H1 (cell line): ENCODE measurements around the gene PLXNA4. TPM values are rescaled to one million over a fixed set of nuclear protein-coding genes. Genes with fewer than 3 reads are reported as not detected.

Experiments used
- CTCF ChIA-PET: fragments of 300-600 bp; sonication (Branson Sonifier 250); formaldehyde crosslinking; loops from one replicate; lab custom pipeline; 2021; ENCODE audit not compliant: partially characterized antibody; lab: Charles Lee
- POLR2A ChIA-PET: fragments of 300-600 bp; sonication (Branson Sonifier 250); formaldehyde crosslinking; loops from one replicate; lab custom pipeline; 2021; ENCODE audit warnings: inconsistent platforms; ENCODE audit not compliant: partially characterized antibody; lab: Charles Lee
- DNase-seq, 2 experiments: peaks; one replicate each; pipeline versions ENCODE4 v3.0.0 to v3.0.0-alpha.2; 2010 to 2022; ENCODE audit warnings: low spot score in 2 of 2, low read depth in 1 of 2, mixed read lengths in 1 of 2
- FAIRE-seq: peaks from 2 replicates; lab custom pipeline; 2011; peaks lifted over from hg19 to GRCh38; lab: Jason Lieb, UNC
- H2AFZ ChIP-seq: 2 replicates; pipeline ENCODE4 v1.8.1; 2012; ENCODE audit warnings: low read length, inconsistent platforms
- H2AK5ac ChIP-seq: 2 replicates; pipeline ENCODE4 v1.6.1; 2013; ENCODE audit warnings: low read depth, low read length
- H2BK120ac ChIP-seq: replicated peaks from 2 replicates; pipeline ENCODE3; 2013; ENCODE audit warnings: low read depth, low read length, inconsistent platforms
- H2BK12ac ChIP-seq: 2 replicates; pipeline ENCODE4 v1.6.1; 2013; ENCODE audit warnings: low read depth, low read length
- H2BK15ac ChIP-seq: 2 replicates; pipeline ENCODE4 v1.6.1; 2013; ENCODE audit warnings: low read length
- H2BK20ac ChIP-seq: 2 replicates; pipeline ENCODE4 v1.6.1; 2013; ENCODE audit warnings: low read length
- H2BK5ac ChIP-seq: 2 replicates; pipeline ENCODE4 v1.6.1; 2013; ENCODE audit warnings: low read depth, low read length
- H3K14ac ChIP-seq: 2 replicates; pipeline ENCODE4 v1.6.1; 2013; ENCODE audit warnings: inconsistent platforms; ENCODE audit not compliant: insufficient read length
- H3K18ac ChIP-seq: 2 replicates; pipeline ENCODE4 v1.6.1; 2013; ENCODE audit warnings: low read length; ENCODE audit errors: extremely low read depth
- H3K23ac ChIP-seq: 2 replicates; pipeline ENCODE4 v1.6.1; 2013; ENCODE audit warnings: inconsistent platforms; ENCODE audit not compliant: insufficient read length
- H3K23me2 ChIP-seq: 2 replicates; pipeline ENCODE4 v1.6.1; 2013; ENCODE audit warnings: low read depth, low read length
- H3K27ac ChIP-seq: 2 replicates; pipeline ENCODE4 v1.6.1; 2011; ENCODE audit warnings: low read depth, low read length, inconsistent platforms
- H3K27me3 ChIP-seq, 4 experiments: replicated peaks in 1 of 4; 1 replicate in 1 of 4; 2 replicates in 3 of 4; pipeline versions ENCODE4 v1.6.1 to v1.8.1; 2011 to 2013; ENCODE audit warnings: low read length in 3 of 4, mild to moderate bottlenecking in 3 of 4, inconsistent platforms in 2 of 4, mixed read lengths in 2 of 4, moderate library complexity in 1 of 4; ENCODE audit not compliant: control insufficient read depth in 3 of 4, insufficient read depth in 3 of 4; ENCODE audit errors: extremely low read depth in 1 of 4
- H3K36me3 ChIP-seq, 4 experiments: 2 replicates each; pipeline versions ENCODE4 v1.6.1 to v1.8.1; 2011 to 2013; ENCODE audit warnings: mild to moderate bottlenecking in 4 of 4, low read length in 3 of 4, moderate library complexity in 2 of 4, control low read depth in 1 of 4, inconsistent platforms in 1 of 4; ENCODE audit not compliant: insufficient read depth in 4 of 4, control insufficient read depth in 2 of 4
- H3K4ac ChIP-seq: replicated peaks from 2 replicates; pipeline ENCODE3; 2013; ENCODE audit warnings: low read length, low read depth, mixed read lengths, inconsistent platforms; ENCODE audit not compliant: insufficient read length
- H3K4me1 ChIP-seq, 4 experiments: replicated peaks in 1 of 4; 1 replicate in 1 of 4; 2 replicates in 3 of 4; pipeline versions ENCODE4 v1.6.1 to v1.8.1; 2011 to 2013; ENCODE audit warnings: low read length in 3 of 4, inconsistent platforms in 2 of 4, mixed read lengths in 1 of 4; ENCODE audit not compliant: insufficient read depth in 4 of 4, control insufficient read depth in 3 of 4
- H3K4me2 ChIP-seq, 2 experiments: 2 replicates each; pipeline versions ENCODE4 v1.6.1 to v1.8.1; 2011 to 2013; ENCODE audit warnings: low read depth in 2 of 2, low read length in 2 of 2, control low read depth in 1 of 2, inconsistent platforms in 1 of 2, mild to moderate bottlenecking in 1 of 2; ENCODE audit not compliant: insufficient read depth in 1 of 2
- H3K4me3 ChIP-seq, 4 experiments: fragments of 200-600, 300-600 bp in 1 of 4; sonication (generic), shearing (Covaris generic), sonication (Bioruptor Twin) in 1 of 4; 2 replicates each; pipeline versions ENCODE4 v1.5.1 to v1.8.1; 2011 to 2016; ENCODE audit warnings: low read length in 4 of 4, low read depth in 3 of 4, control low read depth in 2 of 4, inconsistent platforms in 2 of 4, mild to moderate bottlenecking in 2 of 4, mixed read lengths in 1 of 4, moderate library complexity in 1 of 4; ENCODE audit not compliant: insufficient read depth in 2 of 4; ENCODE audit errors: extremely low read depth in 1 of 4
- H3K56ac ChIP-seq: replicated peaks from 2 replicates; pipeline ENCODE3; 2013; ENCODE audit warnings: low read depth, mild to moderate bottlenecking, mixed read lengths, low read length, inconsistent platforms; ENCODE audit not compliant: insufficient read length
- H3K79me1 ChIP-seq: 2 replicates; pipeline ENCODE4 v1.6.1; 2013; ENCODE audit warnings: low read depth, low read length, control low read depth
- H3K79me2 ChIP-seq, 2 experiments: 2 replicates each; pipeline versions ENCODE4 v1.6.1 to v1.8.1; 2012 to 2013; ENCODE audit warnings: low read length in 2 of 2, mild to moderate bottlenecking in 2 of 2, inconsistent platforms in 1 of 2; ENCODE audit not compliant: insufficient read depth in 2 of 2, control insufficient read depth in 1 of 2
- H3K9ac ChIP-seq, 4 experiments: replicated peaks in 1 of 4; 1 replicate in 1 of 4; 2 replicates in 3 of 4; pipeline versions ENCODE4 v1.6.1 to v1.8.1; 2011 to 2013; ENCODE audit warnings: low read depth in 3 of 4, low read length in 3 of 4, control low read depth in 2 of 4, mild to moderate bottlenecking in 2 of 4, moderate library complexity in 2 of 4, inconsistent platforms in 1 of 4; ENCODE audit errors: extremely low read depth in 1 of 4
- H3K9me3 ChIP-seq, 2 experiments: 2 replicates each; pipeline versions ENCODE4 v1.6.1 to v1.8.1; 2012 to 2013; ENCODE audit warnings: mild to moderate bottlenecking in 2 of 2, moderate library complexity in 2 of 2, control low read depth in 1 of 2, inconsistent platforms in 1 of 2, low read depth in 1 of 2, low read length in 1 of 2, mixed read lengths in 1 of 2; ENCODE audit not compliant: insufficient read depth in 2 of 2
- H4K20me1 ChIP-seq, 2 experiments: replicated peaks in 1 of 2; 2 replicates each; pipeline versions ENCODE3 to v1.8.1; 2011 to 2013; ENCODE audit warnings: inconsistent platforms in 2 of 2, low read length in 2 of 2, mild to moderate bottlenecking in 1 of 2; ENCODE audit not compliant: insufficient read depth in 2 of 2, control insufficient read depth in 1 of 2
- H4K5ac ChIP-seq: 2 replicates; pipeline ENCODE4 v1.6.1; 2013; ENCODE audit warnings: low read length, low read depth, mixed read lengths, inconsistent platforms; ENCODE audit not compliant: insufficient read length
- H4K8ac ChIP-seq: 2 replicates; pipeline ENCODE4 v1.8.0; 2013; ENCODE audit warnings: mild to moderate bottlenecking, moderate library complexity, low read length, inconsistent platforms; ENCODE audit not compliant: insufficient read depth; ENCODE audit errors: extremely low read depth
- H4K91ac ChIP-seq: replicated peaks from 2 replicates; pipeline ENCODE3; 2013; ENCODE audit warnings: low read length, mixed read lengths, inconsistent platforms; ENCODE audit not compliant: insufficient read length
- CEBPB ChIP-seq: IDR thresholded peaks from 2 replicates; pipeline ENCODE4 v1.6.1; 2012; ENCODE audit warnings: low read depth, low read length
- KDM4A ChIP-seq: IDR thresholded peaks from one replicate; pipeline ENCODE4 v1.7.1; 2012; ENCODE audit warnings: low read depth, mild to moderate bottlenecking, moderate library complexity, low read length, inconsistent platforms; ENCODE audit not compliant: severe bottlenecking
- NANOG ChIP-seq: IDR thresholded peaks from 2 replicates; pipeline ENCODE4 v1.6.1; 2011; ENCODE audit warnings: low read length, low read depth, mild to moderate bottlenecking, inconsistent platforms; ENCODE audit not compliant: insufficient read depth, poor library complexity, severe bottlenecking
- POLR2A ChIP-seq, 2 experiments: IDR thresholded peaks; 1 replicate in 1 of 2; 2 replicates in 1 of 2; pipeline ENCODE4 v1.6.1; 2011; ENCODE audit warnings: low read depth in 2 of 2, low read length in 2 of 2, mild to moderate bottlenecking in 2 of 2; ENCODE audit errors: control extremely low read depth in 1 of 2
- POLR2AphosphoS5 ChIP-seq: IDR thresholded peaks from 2 replicates; pipeline ENCODE4 v1.6.1; 2011; ENCODE audit warnings: low read depth, low read length
- RXRA ChIP-seq: IDR thresholded peaks from 2 replicates; pipeline ENCODE4 v1.6.1; 2011; ENCODE audit warnings: low read depth, mild to moderate bottlenecking, low read length, moderate library complexity; ENCODE audit not compliant: insufficient read depth
- SAP30 ChIP-seq: fragments of 300-600 bp; sonication (generic); IDR thresholded peaks from 2 replicates; pipeline ENCODE4 v1.7.1; 2012; ENCODE audit warnings: low read length, moderate library complexity, mild to moderate bottlenecking, inconsistent platforms; ENCODE audit not compliant: insufficient read depth, insufficient replicate concordance
- SIRT6 ChIP-seq: IDR thresholded peaks from one replicate; pipeline ENCODE4 v1.7.1; 2012; ENCODE audit warnings: low read length, inconsistent platforms
- SUZ12 ChIP-seq: fragments of 200-600 bp; sonication (generic); IDR thresholded peaks from 2 replicates; pipeline ENCODE4 v1.6.1; 2012; ENCODE audit warnings: mild to moderate bottlenecking, inconsistent platforms, low read length, moderate library complexity, mixed read lengths
- TBP ChIP-seq: IDR thresholded peaks from 2 replicates; pipeline ENCODE4 v1.6.1; 2011; ENCODE audit warnings: low read depth, low read length, improper control_type of control experiment
- WGBS, 2 experiments: shearing (Covaris generic) in 1 of 2; methylation state at CpG; one replicate each; pipeline versions ENCODE4 v1.1.6 to v1.1.7; 2013 to 2015; ENCODE audit warnings: low lambda C conversion rate in 2 of 2, mixed read lengths in 2 of 2, inconsistent platforms in 1 of 2, low coverage in 1 of 2, missing lambda C conversion rate in 1 of 2; ENCODE audit not compliant: insufficient replicate concordance in 2 of 2, insufficient coverage in 1 of 2, insufficient read length in 1 of 2; ENCODE audit errors: extremely low coverage in 1 of 2, missing lambda C conversion rate in 1 of 2; 5-methylcytosine and 5-hydroxymethylcytosine counted together
- polyA plus RNA-seq, 7 experiments: library from polyadenylated mRNA; depleted of rRNA in 3 of 7; stranded (reverse) in 5 of 7; unstranded in 2 of 7; fragments of >200 nt in 5 of 7; fragments of 200-250 nt in 2 of 7; gene quantifications; 1 replicate in 5 of 7; 2 replicates in 1 of 7; 4 replicates in 1 of 7; pipeline versions ENCODE4 v1.2.1 to v1.2.3, GENCODE V29; 2011 to 2013; ENCODE audit warnings: missing spikeins in 2 of 7, mixed read lengths in 2 of 7
- total RNA-seq: library from RNA; stranded (reverse); fragmentation: NEBNext Ultra II Directional; extraction: Animal tissue kit (Norgen Biotek cat#: 25700); gene quantifications from 2 replicates; pipeline ENCODE4 v1.2.1, GENCODE V29; 2021
- TF ChIP-seq, protein P1 (sequence below): IDR thresholded peaks from 2 replicates; pipeline ENCODE4 v1.6.1; 2012; ENCODE audit warnings: low read length, inconsistent platforms

Gene PLXNA4
- total and polyA plus RNA-seq, 2 of the 8 experiments (the other 6 are each of a cell fraction or from before 2014, with no cell fraction given) = 0.76 to 0.79 TPM

DNA sequence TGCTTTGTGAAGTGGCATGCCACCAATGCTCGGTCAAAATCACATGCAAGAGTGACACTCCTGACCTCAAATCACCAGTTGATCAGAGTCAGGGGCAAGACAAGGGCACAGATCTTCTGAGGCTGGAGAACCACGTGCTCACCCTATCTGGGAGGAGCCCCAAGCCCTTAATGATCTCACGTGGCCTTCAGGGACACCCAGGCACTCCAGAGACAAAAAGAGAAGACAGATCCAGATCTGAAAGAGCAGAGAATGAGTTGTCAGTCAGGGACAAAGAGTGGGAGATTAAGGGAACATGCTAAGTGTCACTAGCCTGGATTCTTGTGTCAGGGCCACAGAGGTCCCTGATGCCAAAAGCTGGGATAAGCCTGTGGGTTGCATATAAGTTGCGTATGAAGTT is 134.3 kb downstream of the PLXNA4 start:
- TF ChIP-seq SUZ12 (no peak), SIRT6 (no peak), RXRA (no peak), NANOG (no peak), TBP (no peak), SAP30 (no peak), CEBPB (no peak), KDM4A (no peak), POLR2A (IDR thresholded peaks at IDR 0.05; ENCODE audit: control extremely low read depth in 1 of 2, low read depth in 2 of 2, low read length in 2 of 2) (no peak), POLR2AphosphoS5 (no peak)
- TF ChIP-seq, protein P1, sequence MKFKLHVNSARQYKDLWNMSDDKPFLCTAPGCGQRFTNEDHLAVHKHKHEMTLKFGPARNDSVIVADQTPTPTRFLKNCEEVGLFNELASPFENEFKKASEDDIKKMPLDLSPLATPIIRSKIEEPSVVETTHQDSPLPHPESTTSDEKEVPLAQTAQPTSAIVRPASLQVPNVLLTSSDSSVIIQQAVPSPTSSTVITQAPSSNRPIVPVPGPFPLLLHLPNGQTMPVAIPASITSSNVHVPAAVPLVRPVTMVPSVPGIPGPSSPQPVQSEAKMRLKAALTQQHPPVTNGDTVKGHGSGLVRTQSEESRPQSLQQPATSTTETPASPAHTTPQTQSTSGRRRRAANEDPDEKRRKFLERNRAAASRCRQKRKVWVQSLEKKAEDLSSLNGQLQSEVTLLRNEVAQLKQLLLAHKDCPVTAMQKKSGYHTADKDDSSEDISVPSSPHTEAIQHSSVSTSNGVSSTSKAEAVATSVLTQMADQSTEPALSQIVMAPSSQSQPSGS = no peak
- H3K4me2 ChIP-seq = no peak overlapping the region
- no peak overlapping the region for H3K56ac ChIP-seq
- no peaks in the 10 kb centered on the region for H3K27me3 ChIP-seq
- no peak overlapping the region for H3K27ac ChIP-seq
- H3K4me3 ChIP-seq = no peak overlapping the region
- no peaks in the 10 kb centered on the region for H3K79me2 ChIP-seq
- H2BK15ac ChIP-seq = no peak overlapping the region
- H3K9ac ChIP-seq = no peak overlapping the region
- no peak overlapping the region for H2AK5ac ChIP-seq
- no peak overlapping the region for H3K23ac ChIP-seq
- H2AFZ ChIP-seq = no peak overlapping the region
- no peaks in the 10 kb centered on the region for H3K79me1 ChIP-seq
- no peak overlapping the region for H3K18ac ChIP-seq
- no peak overlapping the region for H2BK12ac ChIP-seq
- POLR2A ChIA-PET = no interaction called here
- CTCF ChIA-PET = interaction anchor here (1.2 kb wide), 2 partner anchors 15 to 109 kb away, joined by 3 to 4 read pairs; no protein-coding TSS in a partner anchor
- no peak for DNase-seq
- H2BK5ac ChIP-seq = no peak overlapping the region
- H4K5ac ChIP-seq = no peak overlapping the region
- H3K36me3 ChIP-seq = no peaks in the 10 kb centered on the region; a peak in 1 of 8 replicates
- H3K9me3 ChIP-seq = no peaks in the 10 kb centered on the region
- no peak overlapping the region for H2BK120ac ChIP-seq
- H3K4me1 ChIP-seq = peaks cover 0 to 4% (median 3%) of the 10 kb centered on the region in 4 experiments; a peak in 5 of 7 replicates
- H3K23me2 ChIP-seq = no peaks in the 10 kb centered on the region
- no peak overlapping the region for H2BK20ac ChIP-seq
- no peak overlapping the region for H4K91ac ChIP-seq
- no peaks in the 10 kb centered on the region for H4K20me1 ChIP-seq
- no peak for FAIRE-seq
- H4K8ac ChIP-seq = no peak overlapping the region; the same call in 1 of the 2 replicates
- no peak overlapping the region for H3K14ac ChIP-seq
- no peak overlapping the region for H3K4ac ChIP-seq
- WGBS, 2 experiments = 91% methylated on average over 4 of the region's 4 CpGs; no CpG with 5 or more reads in 1 of the 2 experiments
